ENCODE measurements around the gene CERS6.

DNA sequence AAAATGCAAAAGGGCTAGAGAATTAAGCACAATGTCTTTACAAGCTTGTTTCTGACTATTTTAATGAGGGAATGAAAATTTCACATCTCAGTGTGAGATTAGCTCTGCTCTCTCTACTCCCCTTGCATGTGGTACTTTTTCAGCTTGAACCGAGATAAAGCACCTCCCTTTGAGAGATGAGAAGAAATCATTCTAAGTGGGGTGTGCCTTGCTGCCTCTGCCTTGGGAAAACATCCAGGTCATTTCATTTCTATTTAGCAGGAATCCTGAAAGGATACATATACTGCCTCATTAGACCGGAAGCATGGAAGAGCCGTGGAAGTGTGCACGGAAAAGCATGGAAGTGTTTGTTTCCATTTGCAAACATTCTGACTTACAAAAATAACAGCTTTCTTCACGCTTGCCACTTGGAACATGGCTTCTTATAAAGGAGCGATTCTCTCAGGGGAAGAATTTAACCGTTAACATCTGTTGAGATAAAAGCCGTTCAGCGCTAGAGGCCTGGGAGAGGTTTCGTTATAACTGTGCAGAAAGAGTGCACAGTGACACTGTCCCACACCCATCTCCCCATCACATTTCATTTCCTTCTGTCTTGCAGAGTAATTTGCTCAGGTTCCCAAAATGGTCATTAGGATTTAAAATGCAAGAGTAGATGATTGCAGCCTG is 363.1 kb downstream of the CERS6 start:
- TF ChIP-seq, protein P1, sequence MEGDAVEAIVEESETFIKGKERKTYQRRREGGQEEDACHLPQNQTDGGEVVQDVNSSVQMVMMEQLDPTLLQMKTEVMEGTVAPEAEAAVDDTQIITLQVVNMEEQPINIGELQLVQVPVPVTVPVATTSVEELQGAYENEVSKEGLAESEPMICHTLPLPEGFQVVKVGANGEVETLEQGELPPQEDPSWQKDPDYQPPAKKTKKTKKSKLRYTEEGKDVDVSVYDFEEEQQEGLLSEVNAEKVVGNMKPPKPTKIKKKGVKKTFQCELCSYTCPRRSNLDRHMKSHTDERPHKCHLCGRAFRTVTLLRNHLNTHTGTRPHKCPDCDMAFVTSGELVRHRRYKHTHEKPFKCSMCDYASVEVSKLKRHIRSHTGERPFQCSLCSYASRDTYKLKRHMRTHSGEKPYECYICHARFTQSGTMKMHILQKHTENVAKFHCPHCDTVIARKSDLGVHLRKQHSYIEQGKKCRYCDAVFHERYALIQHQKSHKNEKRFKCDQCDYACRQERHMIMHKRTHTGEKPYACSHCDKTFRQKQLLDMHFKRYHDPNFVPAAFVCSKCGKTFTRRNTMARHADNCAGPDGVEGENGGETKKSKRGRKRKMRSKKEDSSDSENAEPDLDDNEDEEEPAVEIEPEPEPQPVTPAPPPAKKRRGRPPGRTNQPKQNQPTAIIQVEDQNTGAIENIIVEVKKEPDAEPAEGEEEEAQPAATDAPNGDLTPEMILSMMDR (IDR thresholded peaks at IDR 0.05): no peak
- TF ChIP-seq POLR2A (IDR thresholded peaks at IDR 0.05): no peak

All from thyroid gland (tissue), 4 donors.